ENCODE measurements around the gene HSD17B13.
"Not testable (repeated sequence)": the region's sequence is repeated elsewhere in the genome, so short reads cannot be mapped to it uniquely, and the experiment has no call there.

Gene HSD17B13

DNA sequence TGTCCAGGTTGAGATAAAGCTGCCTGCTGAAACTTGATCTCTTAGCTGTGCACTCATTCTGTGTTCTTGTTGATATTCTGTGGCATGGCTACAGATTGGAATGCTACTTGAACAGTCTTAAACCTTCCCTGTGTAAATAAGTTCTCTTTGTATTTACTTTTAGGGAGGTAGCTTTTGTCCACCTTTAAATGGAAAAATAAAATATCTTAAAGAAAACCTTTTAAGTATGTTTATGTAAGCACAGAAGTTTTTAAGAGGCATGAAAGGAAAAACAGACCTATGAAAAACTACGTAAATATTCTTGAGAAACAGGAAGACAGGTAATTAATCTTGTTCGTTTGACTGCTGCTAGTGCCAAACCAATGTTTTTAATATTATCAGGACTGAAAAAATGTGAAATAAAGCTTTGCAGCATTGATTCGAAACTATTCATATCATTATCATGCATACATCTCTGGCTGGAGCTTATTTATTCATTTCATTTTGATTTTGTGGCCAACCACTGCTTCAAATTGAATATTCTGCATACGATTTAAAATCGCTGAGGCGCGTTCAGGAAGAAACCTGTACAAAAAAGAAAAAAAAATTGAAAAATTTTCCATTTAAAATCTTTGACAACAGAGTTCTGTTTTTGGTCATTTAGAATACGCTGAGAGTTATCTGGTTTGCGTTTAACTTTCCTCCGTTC is 17.8 kb downstream of the HSD17B13 start:
- no peak for TF ChIP-seq POLR2A (IDR thresholded peaks at IDR 0.05; ENCODE audit: low read depth, low read length)
- DNase-seq (ENCODE audit: insufficient read length, low spot score) (no peak), FAIRE-seq (no peak)

DNA sequence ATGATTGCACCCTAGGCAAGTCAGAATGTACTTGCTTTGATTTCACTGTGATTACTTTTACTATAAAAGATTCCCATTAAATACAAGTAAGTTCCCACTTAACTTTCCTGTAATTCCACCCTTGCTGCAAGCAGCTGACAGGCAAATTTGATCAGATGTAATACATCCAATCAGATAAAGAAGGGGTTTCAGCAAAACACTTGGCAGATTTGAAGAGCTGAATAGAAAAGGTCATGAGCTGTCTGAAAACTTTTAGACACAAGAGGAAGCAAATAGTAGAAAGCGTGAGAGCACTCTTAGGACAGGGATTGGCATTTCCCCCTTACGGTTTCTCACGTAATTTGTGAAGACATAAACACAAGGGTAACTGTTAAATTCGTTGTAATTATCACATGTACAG is 22.8 kb downstream of the HSD17B13 start:
- no peak for TF ChIP-seq POLR2A (IDR thresholded peaks at IDR 0.05; ENCODE audit: low read depth, low read length)
- DNase-seq (ENCODE audit: insufficient read length, low spot score), result no peak
- no peak for FAIRE-seq

DNA sequence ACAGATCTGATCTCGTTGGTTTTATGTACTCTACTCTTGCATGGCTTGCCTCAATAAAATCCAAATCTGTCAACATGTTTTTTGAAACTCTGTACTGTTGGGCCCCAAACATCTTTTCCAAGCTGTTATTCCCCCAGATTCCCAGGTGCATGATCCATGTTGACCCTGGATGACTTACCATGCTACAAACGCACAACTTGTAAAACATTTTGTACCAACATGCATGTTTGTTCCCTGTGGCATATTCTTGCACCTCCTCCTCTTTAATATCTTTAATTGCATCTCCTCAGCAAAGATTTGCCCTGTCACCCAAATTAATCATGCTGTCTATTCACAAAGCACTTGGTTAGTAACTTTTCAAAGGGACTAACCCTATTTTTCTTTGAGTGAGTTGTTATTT is 24.3 kb downstream of the HSD17B13 start:
- no peak for FAIRE-seq
- no peak for TF ChIP-seq POLR2A (IDR thresholded peaks at IDR 0.05; ENCODE audit: low read depth, low read length)
- DNase-seq (ENCODE audit: insufficient read length, low spot score), result no peak

DNA sequence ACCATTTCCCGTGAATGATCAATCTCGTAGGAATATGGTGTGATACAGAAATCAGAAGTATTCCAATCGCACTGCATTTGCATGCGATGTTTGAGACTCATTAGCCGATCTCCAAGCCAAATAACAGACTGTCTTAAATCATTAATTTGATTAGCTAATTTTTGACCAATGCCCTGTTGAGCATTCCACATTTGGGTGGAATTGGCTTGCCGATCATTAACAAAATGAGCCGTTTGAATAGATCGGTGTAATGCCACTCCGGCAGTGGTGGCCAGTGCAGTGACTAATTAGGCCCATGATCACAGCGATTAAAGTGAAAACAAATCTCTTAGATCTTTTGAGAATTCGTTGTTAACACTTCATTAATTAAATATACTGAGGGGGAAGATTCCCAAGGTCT is 27.8 kb downstream of the HSD17B13 start:
- DNase-seq (ENCODE audit: insufficient read length, low spot score); FAIRE-seq: not testable (repeated sequence)

DNA sequence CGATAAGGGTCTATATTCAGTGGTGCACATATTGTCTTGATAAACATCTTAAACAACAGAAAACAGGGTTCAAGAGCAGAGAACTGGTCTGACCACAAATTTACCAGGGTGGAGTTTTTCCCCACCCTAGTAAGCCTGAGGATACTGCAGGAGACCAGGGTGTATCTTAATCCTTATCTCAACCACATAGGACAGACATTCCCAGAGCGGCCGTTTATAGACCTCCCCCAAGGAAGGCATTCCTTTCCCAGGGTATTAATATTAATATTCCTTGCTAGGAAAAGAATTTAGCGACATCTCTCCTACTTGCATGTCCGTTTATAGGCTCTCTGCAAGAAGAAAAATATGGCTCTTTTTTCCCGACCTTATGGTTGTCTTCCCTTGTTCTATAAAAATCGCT is 28.8 kb downstream of the HSD17B13 start:
- DNase-seq (ENCODE audit: insufficient read length, low spot score); FAIRE-seq: not testable (repeated sequence)

DNA sequence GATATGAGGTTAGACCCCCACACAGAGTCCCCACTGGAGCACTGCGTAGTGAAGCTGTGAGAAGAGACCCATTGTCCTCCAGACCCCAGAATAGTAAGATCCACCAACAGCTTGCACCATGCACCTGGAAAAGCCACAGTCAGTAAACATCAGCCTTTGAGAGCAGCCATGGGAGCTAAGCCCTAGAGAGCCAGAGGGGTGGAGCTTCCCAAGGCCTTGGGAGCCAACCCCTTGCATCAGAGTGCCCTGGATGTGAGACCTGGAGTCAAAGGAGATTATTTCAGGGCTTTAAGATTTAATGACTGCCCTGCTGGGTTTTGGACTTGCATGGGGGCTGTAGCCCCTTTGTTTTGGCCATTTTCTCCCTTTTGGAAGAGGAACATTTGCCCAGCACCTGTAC is 35.7 kb downstream of the HSD17B13 start:
- DNase-seq (ENCODE audit: insufficient read length, low spot score) (no peak), FAIRE-seq (no peak)
- no peak for TF ChIP-seq POLR2A (IDR thresholded peaks at IDR 0.05; ENCODE audit: low read depth, low read length)

DNA sequence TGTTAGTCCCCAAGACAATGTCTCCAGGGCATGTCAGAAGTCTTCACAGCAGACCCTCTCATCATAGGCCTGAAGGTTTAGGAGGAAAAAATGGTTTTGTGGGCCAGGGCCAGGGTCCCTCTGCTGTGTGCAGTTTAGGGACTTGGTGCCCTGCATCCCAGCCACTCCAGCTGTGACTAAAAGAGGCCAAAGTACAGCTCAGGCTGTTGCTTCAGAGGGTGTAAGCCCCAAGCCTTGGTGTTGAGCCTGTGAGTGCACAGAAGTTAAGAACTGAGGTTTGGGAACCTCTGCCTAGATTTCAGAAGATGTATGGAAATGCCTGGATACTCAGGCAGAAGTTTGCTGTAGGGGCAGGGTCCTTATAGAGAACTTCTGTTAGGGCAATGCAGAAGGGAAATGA is 38.4 kb downstream of the HSD17B13 start:
- FAIRE-seq; DNase-seq (ENCODE audit: insufficient read length, low spot score): not testable (repeated sequence)

DNA sequence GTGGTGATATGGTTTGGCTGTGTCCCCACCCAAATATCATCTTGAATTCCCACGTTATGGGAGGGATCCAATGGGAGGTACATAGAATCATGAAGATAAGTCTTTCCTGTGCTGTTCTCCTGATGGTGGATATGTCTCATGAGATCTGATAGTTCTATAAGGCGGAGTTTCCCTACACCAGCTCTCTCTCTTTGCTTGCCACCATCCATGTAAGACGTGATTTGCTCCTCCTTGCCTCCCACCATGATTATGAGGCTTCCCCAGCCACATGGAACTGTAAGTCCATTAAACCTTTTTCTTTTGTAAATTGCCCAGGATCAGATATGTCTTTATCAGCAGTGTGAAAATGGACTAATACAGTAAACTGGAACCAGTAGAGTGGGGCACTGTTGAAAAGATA is 39.5 kb downstream of the HSD17B13 start:
- DNase-seq (ENCODE audit: insufficient read length, low spot score) (no peak), FAIRE-seq (no peak)
- TF ChIP-seq POLR2A (IDR thresholded peaks at IDR 0.05; ENCODE audit: low read depth, low read length), result no peak

DNA sequence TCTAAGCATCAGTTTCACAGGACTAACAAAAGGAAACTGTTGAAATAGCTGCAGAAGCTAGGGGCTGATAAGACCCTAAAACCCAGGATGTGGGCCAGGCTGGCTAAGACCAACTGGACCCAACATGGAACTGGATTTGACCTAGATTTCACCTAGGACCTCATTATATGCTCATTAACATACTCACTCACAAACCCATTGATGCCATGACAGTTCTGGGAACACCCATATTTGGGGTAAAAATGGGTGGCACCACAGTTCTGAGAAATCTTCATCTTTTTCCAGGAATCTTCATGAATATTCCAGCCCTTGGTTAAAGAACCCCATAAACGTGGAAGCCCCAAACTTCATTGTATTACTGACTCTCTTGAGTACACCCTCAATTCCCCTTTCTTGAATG is 41.1 kb downstream of the HSD17B13 start:
- no peak for DNase-seq (ENCODE audit: insufficient read length, low spot score)
- no peak for FAIRE-seq

DNA sequence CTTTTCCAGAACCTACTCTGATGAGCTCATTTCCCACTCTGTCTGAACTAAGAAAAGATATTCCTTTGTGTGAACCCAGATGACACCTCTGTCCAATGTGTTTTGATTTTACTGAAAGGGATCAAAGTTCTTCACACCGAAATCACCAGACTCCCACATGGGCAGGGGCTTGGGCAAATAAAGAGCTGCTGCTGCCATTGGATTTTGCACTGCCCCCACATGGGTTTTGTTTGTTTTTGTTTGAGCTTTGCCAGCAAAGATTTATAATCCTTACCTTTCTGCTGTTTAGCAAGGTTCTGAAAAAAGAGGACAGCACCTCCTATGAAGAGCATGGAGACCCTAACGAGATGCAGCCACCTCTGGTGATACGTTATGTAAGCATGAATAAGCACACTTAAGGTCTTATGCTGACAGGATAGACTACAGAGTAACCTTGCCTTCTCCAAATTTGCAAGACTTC is 44.3 kb downstream of the HSD17B13 start:
- no peak for TF ChIP-seq POLR2A (IDR thresholded peaks at IDR 0.05; ENCODE audit: low read depth, low read length)
- no peak for FAIRE-seq
- no peak for DNase-seq (ENCODE audit: insufficient read length, low spot score)

More for the DNA sequence above, 41.1 kb downstream of the HSD17B13 start:
- no peak for TF ChIP-seq POLR2A (IDR thresholded peaks at IDR 0.05; ENCODE audit: low read depth, low read length)

DNA sequence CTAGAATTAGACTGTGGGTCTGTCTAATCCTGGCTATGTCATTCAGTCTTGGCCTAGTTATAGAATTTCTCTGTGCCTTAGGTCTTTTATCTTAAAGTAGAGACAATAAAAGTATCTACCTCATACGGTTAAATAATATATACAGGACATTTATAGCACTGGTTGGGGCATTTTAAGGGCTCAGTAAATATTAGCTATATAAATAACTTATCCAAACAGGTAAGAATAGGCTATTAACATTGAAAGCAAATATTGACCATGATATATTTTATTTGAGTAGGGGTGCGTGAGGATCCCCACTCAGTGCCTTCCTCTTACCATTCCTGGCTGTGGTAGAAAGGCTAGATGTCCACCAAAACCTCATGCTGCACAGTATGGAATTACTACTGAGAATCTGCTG is 47.4 kb downstream of the HSD17B13 start:
- no peak for TF ChIP-seq POLR2A (IDR thresholded peaks at IDR 0.05; ENCODE audit: low read depth, low read length)
- FAIRE-seq (no peak), DNase-seq (ENCODE audit: insufficient read length, low spot score) (no peak)

DNA sequence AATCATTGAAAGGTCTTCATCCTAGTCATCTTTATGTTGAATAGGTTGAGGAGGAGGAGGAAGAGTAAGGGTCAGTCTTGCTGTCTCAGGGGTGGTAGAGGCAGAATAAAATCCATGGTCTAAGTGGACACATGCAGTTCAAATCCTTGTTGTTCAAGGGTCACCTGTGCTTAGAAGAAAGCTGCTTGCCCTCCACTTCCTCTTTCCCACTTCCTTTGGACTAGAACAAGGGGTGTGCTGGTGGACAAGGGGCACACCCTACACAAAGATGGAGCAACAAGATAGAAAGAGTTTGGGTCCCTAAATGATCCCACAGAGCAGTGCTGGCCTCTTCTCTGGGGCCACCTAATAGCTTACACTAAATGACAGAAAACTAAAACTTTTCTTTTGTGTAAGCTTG is 47.9 kb downstream of the HSD17B13 start:
- no peak for TF ChIP-seq POLR2A (IDR thresholded peaks at IDR 0.05; ENCODE audit: low read depth, low read length)
- FAIRE-seq, result no peak
- DNase-seq (ENCODE audit: insufficient read length, low spot score), result no peak

DNA sequence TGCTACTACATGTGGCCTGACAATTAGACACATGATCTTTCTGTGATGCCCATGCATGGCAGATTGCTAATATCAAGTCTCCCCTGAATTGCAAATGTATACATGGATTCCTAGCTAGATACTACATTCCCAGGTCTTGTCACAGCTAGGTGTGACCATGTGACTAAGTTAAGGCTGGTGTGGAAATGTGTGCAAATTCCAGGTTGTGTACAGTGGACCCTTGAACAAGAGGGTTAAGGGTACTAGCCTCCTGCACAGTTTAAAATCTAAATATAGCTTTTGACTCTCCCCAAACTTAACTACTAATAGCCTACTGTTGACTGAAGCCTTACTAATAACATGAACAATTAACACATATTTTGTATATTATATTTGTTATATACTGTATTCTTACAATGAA is 48.4 kb downstream of the HSD17B13 start:
- TF ChIP-seq POLR2A (IDR thresholded peaks at IDR 0.05; ENCODE audit: low read depth, low read length), result no peak
- no peak for FAIRE-seq

DNA sequence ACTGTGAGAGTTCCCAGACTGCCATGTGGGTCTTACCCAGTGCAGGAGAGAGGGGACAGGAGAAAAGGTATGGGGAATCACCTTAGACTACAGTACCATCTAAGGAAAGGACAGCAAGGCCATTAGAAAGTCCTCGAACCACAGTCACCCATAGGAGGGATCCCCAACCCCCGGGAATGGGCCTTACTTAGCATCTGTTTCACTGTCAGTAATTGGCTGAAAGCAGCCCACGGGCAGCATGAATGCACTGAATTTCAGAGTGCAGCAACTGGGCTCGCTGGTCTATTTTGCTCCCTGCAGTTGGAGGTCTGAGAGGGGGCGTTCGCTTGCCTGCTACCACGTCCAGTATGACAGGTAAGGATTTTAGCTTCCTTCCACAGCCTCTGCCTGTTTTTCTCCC is 51.9 kb downstream of the HSD17B13 start:
- TF ChIP-seq POLR2A (IDR thresholded peaks at IDR 0.05; ENCODE audit: low read depth, low read length), result no peak
- no peak for DNase-seq (ENCODE audit: insufficient read length, low spot score)
- FAIRE-seq, result no peak

More for the DNA sequence above, 48.4 kb downstream of the HSD17B13 start:
- DNase-seq (ENCODE audit: insufficient read length, low spot score), result no peak

DNA sequence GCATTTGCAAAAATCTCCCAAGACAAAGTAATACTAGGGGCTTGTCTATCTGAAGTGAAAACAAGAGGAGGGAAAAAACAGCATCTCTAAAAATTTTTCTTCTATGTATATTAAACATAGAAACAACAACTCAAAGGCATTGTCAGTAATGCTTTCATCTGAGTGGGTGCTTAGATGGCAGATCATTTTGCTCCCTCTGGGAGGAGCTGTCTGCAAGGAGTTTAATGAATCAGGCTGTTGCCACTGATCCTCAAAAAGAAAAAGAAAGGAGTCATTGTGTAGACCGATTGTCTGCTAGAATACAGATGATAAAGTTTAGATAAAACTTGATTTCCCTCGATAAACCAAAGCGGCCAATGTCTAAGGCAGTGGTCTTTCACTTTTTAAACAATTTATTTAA is 52.5 kb downstream of the HSD17B13 start:
- FAIRE-seq (no peak), DNase-seq (ENCODE audit: insufficient read length, low spot score) (peak; percentile 6)
- no peak for TF ChIP-seq POLR2A (IDR thresholded peaks at IDR 0.05; ENCODE audit: low read depth, low read length)

DNA sequence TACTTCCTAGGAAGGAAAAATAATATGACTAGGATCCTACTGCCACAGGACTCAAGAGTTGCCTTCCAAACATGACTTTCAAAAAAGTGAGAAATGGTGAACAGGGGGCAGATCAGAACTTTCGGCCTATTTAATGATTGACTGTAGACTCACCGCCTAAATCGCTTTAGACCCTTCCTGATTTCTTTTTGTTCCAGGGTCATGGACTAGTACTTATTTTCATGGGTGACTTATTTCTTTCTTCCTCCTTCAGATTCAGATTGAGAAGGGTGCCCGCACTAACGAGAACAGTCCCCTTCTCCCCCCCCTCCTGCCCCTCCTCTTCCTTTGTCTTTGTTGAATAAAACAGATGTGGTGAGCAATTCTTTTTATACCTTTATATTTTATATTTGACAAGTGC is 54.3 kb downstream of the HSD17B13 start:
- no peak for TF ChIP-seq POLR2A (IDR thresholded peaks at IDR 0.05; ENCODE audit: low read depth, low read length)
- FAIRE-seq (no peak), DNase-seq (ENCODE audit: insufficient read length, low spot score) (no peak)
